K562 (cell line): ENCODE data around the gene HINT2. TPM values are rescaled to one million over a fixed set of nuclear protein-coding genes. Genes with fewer than 3 reads are reported as not detected.

Source experiments
- CHD7 ChIP-seq: fragments of 200-600 bp; sonication (generic); IDR thresholded peaks from one replicate; pipeline ENCODE4 v1.6.1; 2012; ENCODE audit warnings: mild to moderate bottlenecking, low read depth, low read length, inconsistent platforms
- RAD21 ChIP-seq, 2 experiments: fragments of 250-450 bp in 1 of 2; fragments of 450-650 bp in 1 of 2; sonication (Bioruptor Pico) in 1 of 2; formaldehyde crosslinking in 1 of 2; IDR thresholded peaks in 1 of 2; conservative IDR thresholded peaks in 1 of 2; 2 replicates each; pipeline versions ENCODE4 v1.4.0 to v1.8.0; 2020 to 2022; ENCODE audit warnings: mild to moderate bottlenecking in 2 of 2, moderate library complexity in 1 of 2
- polyA plus RNA-seq, 8 experiments: library from polyadenylated mRNA; depleted of rRNA in 4 of 8; stranded (reverse) in 5 of 8; unstranded in 3 of 8; fragments of >200 nt; fragmentation: Nextera tagmentation in 2 of 8; fragmentation: Illumina TruSeq in 1 of 8; extraction: Ambion mirVana in 2 of 8; extraction: Trizol in 1 of 8; gene quantifications; 2 replicates each; pipeline versions ENCODE4 v1.2.1 to v1.2.3, GENCODE V29; 2011 to 2014; ENCODE audit warnings: inconsistent platforms in 1 of 8, missing spikeins in 1 of 8
- total RNA-seq, 7 experiments: library from RNA; depleted of rRNA in 6 of 7; stranded (reverse); fragments of >200 nt in 6 of 7; fragmentation: Illumina TruSeq in 2 of 7; extraction: Trizol in 2 of 7; gene quantifications; 2 replicates each; pipeline versions ENCODE4 v1.2.1 to v1.2.3, GENCODE V29; 2011 to 2021; ENCODE audit warnings: low replicate concordance in 1 of 7
- TF ChIP-seq, protein P1 (sequence below): fragments of 450-650 bp; IDR thresholded peaks from 2 replicates; pipeline ENCODE4 v1.6.1; 2018; ENCODE audit warnings: mild to moderate bottlenecking, low read depth; ENCODE audit not compliant: partially characterized antibody

HINT2 gene
- total and polyA plus RNA-seq, 9 of the 15 experiments (the other 6 are each of a cell fraction or from before 2014, with no cell fraction given) = 5.6 to 44.1 (median 27.9) TPM

DNA sequence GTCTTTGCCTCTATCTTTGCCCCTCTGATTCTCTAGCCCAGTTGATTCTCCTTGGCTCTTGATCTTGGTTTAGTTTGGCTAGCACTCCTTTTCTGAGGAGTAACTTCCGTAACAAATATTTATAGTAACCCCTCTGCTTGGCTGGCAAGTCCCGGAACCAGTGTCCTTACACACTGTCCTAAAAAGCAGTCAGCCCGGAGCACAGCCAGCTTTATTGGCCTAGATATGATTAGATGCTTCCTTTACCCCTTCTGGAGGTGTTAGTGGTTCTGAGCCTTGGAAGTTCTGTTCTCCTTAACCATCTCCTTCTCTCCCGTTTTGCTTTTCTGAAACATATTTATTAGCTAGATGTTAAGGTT lies 43.8 kb downstream of the HINT2 start (continued):
- TF ChIP-seq, protein P1, sequence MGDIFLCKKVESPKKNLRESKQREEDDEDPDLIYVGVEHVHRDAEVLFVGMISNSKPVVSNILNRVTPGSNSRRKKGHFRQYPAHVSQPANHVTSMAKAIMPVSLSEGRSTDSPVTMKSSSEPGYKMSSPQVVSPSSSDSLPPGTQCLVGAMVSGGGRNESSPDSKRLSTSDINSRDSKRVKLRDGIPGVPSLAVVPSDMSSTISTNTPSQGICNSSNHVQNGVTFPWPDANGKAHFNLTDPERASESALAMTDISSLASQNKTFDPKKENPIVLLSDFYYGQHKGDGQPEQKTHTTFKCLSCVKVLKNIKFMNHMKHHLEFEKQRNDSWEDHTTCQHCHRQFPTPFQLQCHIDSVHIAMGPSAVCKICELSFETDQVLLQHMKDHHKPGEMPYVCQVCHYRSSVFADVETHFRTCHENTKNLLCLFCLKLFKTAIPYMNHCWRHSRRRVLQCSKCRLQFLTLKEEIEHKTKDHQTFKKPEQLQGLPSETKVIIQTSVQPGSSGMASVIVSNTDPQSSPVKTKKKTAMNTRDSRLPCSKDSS = no peak
- TF ChIP-seq CHD7 = no peak
- TF ChIP-seq RAD21 (CRISPR knock-in tag; conservative IDR thresholded peaks at IDR 0.05 in 1 of 2, IDR thresholded peaks at IDR 0.05 in 1 of 2) = no peak
